Thyroid gland (tissue), 4 donors: ENCODE measurements around the gene CEACAM3. TPM values are rescaled to one million over a fixed set of nuclear protein-coding genes. Genes with fewer than 3 reads are reported as not detected.
"Not testable (repeated sequence)": the region's sequence is repeated elsewhere in the genome, so short reads cannot be mapped to it uniquely, and the experiment has no call there.

ENCODE experiments used
- DNase-seq, 2 donors: peaks; one replicate each; pipeline ENCODE4 v3.0.0-alpha.2; 2019
- H3K27ac ChIP-seq, 3 donors: fragments of 200-600 bp; sonication (generic); 1 replicate in 2 of 3; 2 replicates in 1 of 3; pipeline ENCODE4 v1.5.1; 2016 to 2019; ENCODE audit warnings: mild to moderate bottlenecking in 1 of 3, moderate library complexity in 1 of 3
- H3K27me3 ChIP-seq: fragments of 200-600 bp; sonication (generic); one replicate; pipeline ENCODE4 v1.5.1; 2019
- H3K36me3 ChIP-seq, 2 donors: fragments of 200-600 bp; sonication (generic); one replicate each; pipeline ENCODE4 v1.5.1; 2016 to 2019
- H3K4me1 ChIP-seq, 2 donors: fragments of 200-600 bp; sonication (generic); one replicate each; pipeline ENCODE4 v1.5.1; 2017 to 2019
- H3K4me3 ChIP-seq, 3 donors: fragments of 200-600 bp; sonication (generic); replicated peaks in 1 of 3; 1 replicate in 2 of 3; 2 replicates in 1 of 3; pipeline ENCODE4 v1.5.1; 2016; ENCODE audit warnings: mild to moderate bottlenecking in 1 of 3
- H3K9me3 ChIP-seq: fragments of 200-600 bp; sonication (generic); one replicate; pipeline ENCODE4 v1.5.1; 2017
- POLR2A ChIP-seq, 2 donors: fragments of 450-650 bp; IDR thresholded peaks; one replicate each; pipeline ENCODE4 v1.6.1; 2017; ENCODE audit warnings: antibody characterized with exemption in 2 of 2, mild to moderate bottlenecking in 2 of 2, moderate library complexity in 1 of 2
- WGBS, 2 donors: methylation state at CpG; one replicate each; pipeline ENCODE4 v1.1.5; 2017; 5-methylcytosine and 5-hydroxymethylcytosine counted together
- intact Hi-C: fragments of 100-400 bp; cut with DNase I; formaldehyde crosslinking; loops from one replicate; pipeline ENCODE4 v1.15.1; 2023
- total RNA-seq, 4 donors: library from RNA; depleted of rRNA; stranded (reverse); fragments of >200 nt; gene quantifications; one replicate each; pipeline ENCODE4 v1.2.3, GENCODE V29; 2016
- TF ChIP-seq, protein P1 (sequence below), 6 experiments: fragments of 200-600 bp in 3 of 6; fragments of 450-650 bp in 3 of 6; sonication (generic) in 3 of 6; IDR thresholded peaks; one replicate each; pipeline ENCODE4 v1.5.1; 2016 to 2019; ENCODE audit warnings: antibody characterized with exemption in 6 of 6, mild to moderate bottlenecking in 2 of 6, inconsistent platforms in 1 of 6, moderate library complexity in 1 of 6

Gene CEACAM3
- total RNA-seq, 4 donors from 2014 or later: not detected

DNA sequence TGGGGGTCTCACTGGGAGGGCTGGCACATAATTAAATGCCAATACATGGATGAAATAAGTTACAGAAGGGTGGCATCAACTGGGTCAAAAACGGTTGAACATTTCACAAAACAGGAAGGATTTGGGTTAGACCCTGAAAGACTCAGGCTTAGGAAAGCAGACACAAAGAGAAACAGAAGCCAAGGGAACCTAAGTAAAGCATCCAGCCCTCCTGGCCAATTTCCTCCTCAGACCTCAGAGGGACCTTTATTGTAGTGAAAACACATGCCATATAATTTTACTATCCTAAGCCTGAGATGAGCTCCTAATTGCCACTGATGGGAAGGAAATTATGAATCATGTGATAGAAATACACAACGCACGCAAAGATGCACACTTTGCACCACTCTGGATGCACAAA, 12.1 kb upstream of the CEACAM3 start:
- H3K27ac ChIP-seq: no peak overlapping the region
- TF ChIP-seq, protein P1, sequence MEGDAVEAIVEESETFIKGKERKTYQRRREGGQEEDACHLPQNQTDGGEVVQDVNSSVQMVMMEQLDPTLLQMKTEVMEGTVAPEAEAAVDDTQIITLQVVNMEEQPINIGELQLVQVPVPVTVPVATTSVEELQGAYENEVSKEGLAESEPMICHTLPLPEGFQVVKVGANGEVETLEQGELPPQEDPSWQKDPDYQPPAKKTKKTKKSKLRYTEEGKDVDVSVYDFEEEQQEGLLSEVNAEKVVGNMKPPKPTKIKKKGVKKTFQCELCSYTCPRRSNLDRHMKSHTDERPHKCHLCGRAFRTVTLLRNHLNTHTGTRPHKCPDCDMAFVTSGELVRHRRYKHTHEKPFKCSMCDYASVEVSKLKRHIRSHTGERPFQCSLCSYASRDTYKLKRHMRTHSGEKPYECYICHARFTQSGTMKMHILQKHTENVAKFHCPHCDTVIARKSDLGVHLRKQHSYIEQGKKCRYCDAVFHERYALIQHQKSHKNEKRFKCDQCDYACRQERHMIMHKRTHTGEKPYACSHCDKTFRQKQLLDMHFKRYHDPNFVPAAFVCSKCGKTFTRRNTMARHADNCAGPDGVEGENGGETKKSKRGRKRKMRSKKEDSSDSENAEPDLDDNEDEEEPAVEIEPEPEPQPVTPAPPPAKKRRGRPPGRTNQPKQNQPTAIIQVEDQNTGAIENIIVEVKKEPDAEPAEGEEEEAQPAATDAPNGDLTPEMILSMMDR (IDR thresholded peaks at IDR 0.05): no peak
- TF ChIP-seq POLR2A (IDR thresholded peaks at IDR 0.05): no peak
- no peaks in the 10 kb centered on the region for H3K27me3 ChIP-seq
- H3K9me3 ChIP-seq: no peaks in the 10 kb centered on the region
- 70% methylated on average over 3 of the region's 3 CpGs for WGBS, 2 donors
- H3K36me3 ChIP-seq: no peaks in the 10 kb centered on the region
- no peak for DNase-seq
- intact Hi-C loops: no loop called here
- no peaks in the 10 kb centered on the region for H3K4me1 ChIP-seq
- H3K4me3 ChIP-seq: no peak overlapping the region

DNA sequence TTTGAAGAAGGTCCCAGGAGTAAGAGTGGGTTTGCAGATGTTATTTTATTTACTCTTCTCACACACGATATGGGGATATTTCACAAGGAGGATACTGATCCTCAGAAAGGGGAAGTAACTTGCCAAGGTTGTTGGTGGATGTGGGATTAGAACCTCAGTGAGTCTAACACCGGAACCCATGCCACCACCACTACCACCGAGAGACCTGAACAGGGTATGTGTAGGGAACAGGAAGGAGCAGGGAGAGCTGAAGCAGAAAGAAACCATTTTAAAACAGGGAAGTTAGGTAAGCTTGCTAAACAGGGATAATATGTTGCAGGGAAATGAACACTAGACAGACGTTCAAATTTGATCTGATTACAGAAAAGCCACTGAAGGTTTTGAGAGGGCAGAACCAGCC, 11.6 kb upstream of the CEACAM3 start:
- TF ChIP-seq, protein P1 (IDR thresholded peaks at IDR 0.05): no peak
- no peak for TF ChIP-seq POLR2A (IDR thresholded peaks at IDR 0.05)

DNA sequence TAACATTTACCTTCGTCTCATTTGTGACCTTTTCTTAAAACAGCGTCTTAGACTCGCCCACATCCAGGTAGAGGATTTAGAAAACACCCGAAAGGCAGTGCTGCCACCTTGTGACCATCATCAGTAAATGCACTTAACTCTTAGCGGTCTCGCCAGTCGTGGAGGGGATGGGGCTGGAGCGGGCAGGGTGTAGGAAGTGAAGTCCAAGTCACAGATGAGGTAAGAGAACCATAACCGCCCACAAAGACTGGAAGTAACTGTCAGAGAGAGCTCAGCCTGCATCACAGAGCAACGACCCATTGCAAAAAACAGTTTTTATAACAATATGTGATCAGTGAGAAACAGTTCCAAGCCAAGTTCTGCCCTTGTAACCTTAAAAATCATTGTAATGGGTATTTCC, 10.7 kb upstream of the CEACAM3 start:
- H3K36me3 ChIP-seq: no peaks in the 10 kb centered on the region
- no peaks in the 10 kb centered on the region for H3K27me3 ChIP-seq
- no peaks in the 10 kb centered on the region for H3K4me1 ChIP-seq
- WGBS, 2 donors: 2 to 3% methylated on average over 10 of the region's 10 CpGs
- TF ChIP-seq, protein P1 (IDR thresholded peaks at IDR 0.05): peak; percentile 58 to 77 (median 68)
- TF ChIP-seq POLR2A (IDR thresholded peaks at IDR 0.05): no peak
- no peaks in the 10 kb centered on the region for H3K9me3 ChIP-seq
- intact Hi-C loops: no loop called here
- H3K27ac ChIP-seq: no peak overlapping the region
- DNase-seq: peak; percentile 56 to 66
- H3K4me3 ChIP-seq: no peak overlapping the region

More for the DNA sequence above, 11.6 kb upstream of the CEACAM3 start:
- H3K27ac ChIP-seq: no peak overlapping the region
- H3K4me1 ChIP-seq: no peaks in the 10 kb centered on the region
- H3K27me3 ChIP-seq: no peaks in the 10 kb centered on the region
- intact Hi-C loops: no loop called here
- no peaks in the 10 kb centered on the region for H3K36me3 ChIP-seq
- 51 to 59% methylated on average over 4 of the region's 4 CpGs for WGBS, 2 donors
- no peaks in the 10 kb centered on the region for H3K9me3 ChIP-seq
- no peak for DNase-seq
- H3K4me3 ChIP-seq: no peak overlapping the region

DNA sequence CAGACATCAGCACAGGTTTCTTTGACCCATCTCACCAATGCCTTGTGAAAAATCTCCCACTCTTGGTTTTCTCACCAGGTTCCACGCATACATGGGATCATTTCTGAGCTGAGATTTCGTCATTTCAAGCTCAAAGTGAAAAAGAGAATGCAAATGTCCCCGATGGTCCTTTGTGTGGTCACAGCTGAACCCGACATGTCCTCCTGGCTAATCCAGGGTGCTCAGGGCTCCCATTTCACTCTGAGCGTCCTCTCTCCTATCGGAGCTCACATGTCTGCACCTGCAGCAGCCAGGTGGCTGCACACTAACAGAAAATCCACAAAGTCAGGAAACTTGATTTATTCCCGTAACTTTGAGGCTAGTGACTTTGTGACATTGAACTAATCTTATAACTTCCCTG, 9.3 kb upstream of the CEACAM3 start:
- H3K27me3 ChIP-seq: no peaks in the 10 kb centered on the region
- intact Hi-C loops: no loop called here

DNA sequence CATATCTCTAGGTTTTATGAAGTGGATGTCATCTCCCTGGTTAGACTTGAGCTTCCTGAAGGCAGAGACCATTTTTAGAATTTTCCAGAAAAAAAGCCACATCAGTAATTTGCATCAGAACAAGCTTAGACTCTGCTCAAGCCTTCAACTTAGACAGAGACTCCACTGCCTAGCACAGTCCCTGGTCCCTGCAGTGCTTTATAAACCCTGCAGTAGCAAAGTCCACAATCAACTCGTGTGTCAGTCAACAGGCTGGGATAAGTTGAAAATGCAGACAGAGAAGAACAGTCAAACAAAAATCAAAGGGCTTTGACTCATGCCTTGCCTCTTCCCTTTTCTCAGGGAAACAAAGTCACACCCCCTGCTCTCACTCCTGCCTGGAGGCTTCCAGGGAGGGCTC, 7.9 kb upstream of the CEACAM3 start:
- DNase-seq, H3K4me3 ChIP-seq, H3K36me3 ChIP-seq, H3K9me3 ChIP-seq, intact Hi-C loops, H3K4me1 ChIP-seq, H3K27me3 ChIP-seq, H3K27ac ChIP-seq: not testable (repeated sequence)
- no CpG with 5 or more reads among the region's 1 CpG for WGBS, 2 donors

More for the DNA sequence above, 9.3 kb upstream of the CEACAM3 start:
- TF ChIP-seq POLR2A (IDR thresholded peaks at IDR 0.05): no peak
- TF ChIP-seq, protein P1 (IDR thresholded peaks at IDR 0.05): no peak
- DNase-seq: no peak
- 68 to 76% methylated on average over 7 of the region's 7 CpGs for WGBS, 2 donors
- Histone ChIP-seq H3K36me3 (no peaks in the 10 kb centered on the region), H3K9me3 (no peaks in the 10 kb centered on the region), H3K27ac (no peak overlapping the region), H3K4me1 (no peaks in the 10 kb centered on the region), H3K4me3 (no peak overlapping the region)

DNA sequence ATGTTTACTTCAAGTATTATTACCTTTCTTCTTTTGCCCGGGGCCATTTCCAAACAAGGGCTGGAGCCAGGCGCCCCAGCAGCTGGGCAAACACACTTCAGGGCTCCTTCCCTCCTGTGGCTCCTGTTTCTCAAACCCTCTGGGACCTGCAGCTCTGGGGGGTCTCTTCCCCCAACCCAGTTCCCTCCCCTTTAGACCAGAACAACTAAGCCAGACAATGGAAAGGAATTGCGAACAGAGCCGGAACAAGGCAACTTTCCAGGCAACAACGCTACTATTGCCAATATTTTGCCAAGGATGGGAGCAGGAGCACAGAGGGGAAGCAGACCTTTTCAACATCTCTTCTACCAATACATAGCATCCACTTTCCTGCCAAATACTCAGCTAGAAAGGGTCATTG, 7.3 kb upstream of the CEACAM3 start:
- H3K4me1 ChIP-seq, intact Hi-C loops, H3K27me3 ChIP-seq, H3K36me3 ChIP-seq, H3K4me3 ChIP-seq, H3K9me3 ChIP-seq, DNase-seq, H3K27ac ChIP-seq: not testable (repeated sequence)
- WGBS, 2 donors: 57 to 82% methylated on average over 3 to 5 of the region's 5 CpGs
